Measurements from ENCODE around the gene SPG21. TPM values are rescaled to one million over a fixed set of nuclear protein-coding genes. Genes with fewer than 3 reads are reported as not detected.

SPG21 gene, protein sequence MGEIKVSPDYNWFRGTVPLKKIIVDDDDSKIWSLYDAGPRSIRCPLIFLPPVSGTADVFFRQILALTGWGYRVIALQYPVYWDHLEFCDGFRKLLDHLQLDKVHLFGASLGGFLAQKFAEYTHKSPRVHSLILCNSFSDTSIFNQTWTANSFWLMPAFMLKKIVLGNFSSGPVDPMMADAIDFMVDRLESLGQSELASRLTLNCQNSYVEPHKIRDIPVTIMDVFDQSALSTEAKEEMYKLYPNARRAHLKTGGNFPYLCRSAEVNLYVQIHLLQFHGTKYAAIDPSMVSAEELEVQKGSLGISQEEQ
- total RNA-seq (2021; fragmentation: NEBNext Ultra II Directional; extraction: Animal tissue kit (Norgen Biotek cat#: 25700)), result 10 to 100 TPM; 66.4 to 91.3 (median 78.3) TPM
- long read RNA-seq, transcript SPG21-201 (9 exons, 1,822 nt), result major isoform, 75 of 85 reads
- long read RNA-seq, partial matches to known transcripts, result 2 of 85 reads
- long read RNA-seq, other reads (novel, unspliced or antisense), result 7 of 85 reads

DNA sequence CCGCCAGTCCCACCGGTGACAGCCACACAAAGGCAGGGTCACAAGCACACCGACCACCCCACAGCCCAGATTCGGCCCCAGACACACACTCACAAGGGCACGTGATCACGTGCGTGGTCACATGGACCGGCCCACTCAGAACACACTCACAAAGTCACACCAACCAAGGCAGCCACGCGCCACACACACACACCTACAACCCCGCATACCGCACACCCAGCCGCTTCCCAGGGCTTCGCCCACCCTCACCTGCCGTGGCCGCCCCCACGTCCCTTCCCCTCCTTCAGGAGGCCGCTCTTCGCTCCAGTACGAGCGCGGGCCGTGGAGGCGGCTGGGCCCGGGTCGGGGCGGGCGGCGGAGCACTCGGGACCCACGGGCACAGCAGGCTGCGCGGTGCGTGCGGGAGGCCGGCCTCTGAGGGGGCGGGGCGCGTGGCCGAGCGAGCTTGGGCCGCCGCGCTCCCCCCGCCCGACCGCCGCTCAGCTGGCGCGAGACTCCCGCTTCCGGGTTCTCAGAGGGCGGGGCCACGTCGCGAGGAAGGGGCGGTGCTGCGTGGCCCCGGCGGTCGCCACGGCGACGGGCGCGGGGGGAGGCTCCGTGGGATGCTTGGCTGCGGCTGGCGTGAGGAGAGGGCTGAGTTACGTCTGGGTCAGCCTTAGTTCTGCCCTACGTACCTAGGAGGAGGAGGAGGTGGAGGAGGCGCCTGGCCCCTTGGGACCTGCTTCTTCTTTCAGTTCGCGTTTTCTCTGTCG is at the start of gene SPG21:
TSS of gene SPG21 (minus strand) at position 499 of the 752 bp plus-strand sequence. CDS start 6,345 bp downstream, outside the sequence.
- TF ChIP-seq, protein P1, sequence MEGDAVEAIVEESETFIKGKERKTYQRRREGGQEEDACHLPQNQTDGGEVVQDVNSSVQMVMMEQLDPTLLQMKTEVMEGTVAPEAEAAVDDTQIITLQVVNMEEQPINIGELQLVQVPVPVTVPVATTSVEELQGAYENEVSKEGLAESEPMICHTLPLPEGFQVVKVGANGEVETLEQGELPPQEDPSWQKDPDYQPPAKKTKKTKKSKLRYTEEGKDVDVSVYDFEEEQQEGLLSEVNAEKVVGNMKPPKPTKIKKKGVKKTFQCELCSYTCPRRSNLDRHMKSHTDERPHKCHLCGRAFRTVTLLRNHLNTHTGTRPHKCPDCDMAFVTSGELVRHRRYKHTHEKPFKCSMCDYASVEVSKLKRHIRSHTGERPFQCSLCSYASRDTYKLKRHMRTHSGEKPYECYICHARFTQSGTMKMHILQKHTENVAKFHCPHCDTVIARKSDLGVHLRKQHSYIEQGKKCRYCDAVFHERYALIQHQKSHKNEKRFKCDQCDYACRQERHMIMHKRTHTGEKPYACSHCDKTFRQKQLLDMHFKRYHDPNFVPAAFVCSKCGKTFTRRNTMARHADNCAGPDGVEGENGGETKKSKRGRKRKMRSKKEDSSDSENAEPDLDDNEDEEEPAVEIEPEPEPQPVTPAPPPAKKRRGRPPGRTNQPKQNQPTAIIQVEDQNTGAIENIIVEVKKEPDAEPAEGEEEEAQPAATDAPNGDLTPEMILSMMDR (IDR thresholded peaks at IDR 0.05), result no peak
- peaks cover 8% of the 10 kb centered on the region; the same call in 1 of the 2 replicates for H3K36me3 Mint-ChIP-seq (ENCODE audit: low read depth)
- H3K27ac Mint-ChIP-seq, result peak within 1 kb of the TSS; percentile 98
- peak; percentile 84 for DNase-seq
- H3K27me3 Mint-ChIP-seq (ENCODE audit: insufficient read depth), result peaks cover 1% of the 10 kb centered on the region; the same call in 1 of the 2 replicates
- H3K4me1 Mint-ChIP-seq (ENCODE audit: low read depth), result peaks cover 49% of the 10 kb centered on the region
- no peaks in the 10 kb centered on the region for H3K9me3 Mint-ChIP-seq
- peak within 1 kb of the TSS; percentile 100 for H3K4me3 Mint-ChIP-seq

- TF ChIP-seq, protein P1 (IDR thresholded peaks at IDR 0.05), result no peak
- Mint-ChIP-seq H3K27ac (no peak overlapping the region), H3K4me1 (ENCODE audit: low read depth) (peaks cover 17% of the 10 kb centered on the region), H3K27me3 (ENCODE audit: insufficient read depth) (peaks cover 1% of the 10 kb centered on the region; the same call in 1 of the 2 replicates), H3K9me3 (no peaks in the 10 kb centered on the region), H3K36me3 (ENCODE audit: low read depth) (no peaks in the 10 kb centered on the region), H3K4me3 (no peak overlapping the region)
- no peak for DNase-seq
Measured at GRCh38 chr15:65038836-65039235, 49.1 kb upstream of the SPG21 start.

DNA sequence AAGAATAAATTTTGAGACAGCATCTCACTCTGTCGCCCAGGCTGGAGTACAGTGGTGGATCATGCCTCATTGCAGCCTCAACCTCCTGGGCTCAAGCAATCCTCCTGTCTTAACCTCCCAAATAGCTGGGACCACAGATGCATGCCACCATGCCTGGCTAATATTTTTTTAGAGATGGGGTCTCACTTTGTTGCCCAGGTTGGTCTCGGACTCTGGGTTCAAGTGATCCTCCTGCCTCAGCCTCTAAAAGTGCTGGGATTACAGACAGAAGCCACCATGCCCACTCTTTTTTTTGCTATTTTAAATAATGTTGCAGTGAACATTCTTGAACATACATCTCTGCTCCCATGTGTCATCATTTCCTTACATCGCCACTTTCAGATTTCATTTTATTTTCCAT is 48.7 kb upstream of the SPG21 start:
- peaks cover 1% of the 10 kb centered on the region; the same call in 1 of the 2 replicates for H3K27me3 Mint-ChIP-seq (ENCODE audit: insufficient read depth)
- H3K27ac Mint-ChIP-seq, result no peak overlapping the region
- H3K9me3 Mint-ChIP-seq, result no peaks in the 10 kb centered on the region
- no peak overlapping the region for H3K4me3 Mint-ChIP-seq
- TF ChIP-seq, protein P1 (IDR thresholded peaks at IDR 0.05), result no peak
- no peak for DNase-seq
- H3K36me3 Mint-ChIP-seq (ENCODE audit: low read depth), result no peaks in the 10 kb centered on the region
- peaks cover 13% of the 10 kb centered on the region for H3K4me1 Mint-ChIP-seq (ENCODE audit: low read depth)

DNA sequence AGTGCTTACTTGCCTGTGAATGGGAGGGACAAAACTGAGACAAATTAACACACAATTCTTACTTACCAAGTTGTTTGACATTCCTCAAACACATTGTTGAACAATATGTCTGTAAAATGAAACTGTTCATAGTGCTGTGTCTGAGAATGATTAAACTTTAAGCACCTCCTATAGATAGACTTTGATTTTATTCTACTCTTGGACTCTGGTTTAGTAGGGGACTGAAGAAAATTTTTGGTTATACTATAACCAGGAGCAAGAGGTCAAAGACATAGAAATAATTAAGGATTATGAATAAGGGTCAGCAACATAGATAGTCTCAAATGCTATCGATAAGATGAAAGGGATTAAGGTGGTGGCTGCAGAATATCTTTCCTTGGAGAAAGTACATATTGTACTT is 47.6 kb upstream of the SPG21 start:
- TF ChIP-seq, protein P1 (IDR thresholded peaks at IDR 0.05), result no peak
- peaks cover 13% of the 10 kb centered on the region for H3K4me1 Mint-ChIP-seq (ENCODE audit: low read depth)
- H3K36me3 Mint-ChIP-seq (ENCODE audit: low read depth), result no peaks in the 10 kb centered on the region

DNA sequence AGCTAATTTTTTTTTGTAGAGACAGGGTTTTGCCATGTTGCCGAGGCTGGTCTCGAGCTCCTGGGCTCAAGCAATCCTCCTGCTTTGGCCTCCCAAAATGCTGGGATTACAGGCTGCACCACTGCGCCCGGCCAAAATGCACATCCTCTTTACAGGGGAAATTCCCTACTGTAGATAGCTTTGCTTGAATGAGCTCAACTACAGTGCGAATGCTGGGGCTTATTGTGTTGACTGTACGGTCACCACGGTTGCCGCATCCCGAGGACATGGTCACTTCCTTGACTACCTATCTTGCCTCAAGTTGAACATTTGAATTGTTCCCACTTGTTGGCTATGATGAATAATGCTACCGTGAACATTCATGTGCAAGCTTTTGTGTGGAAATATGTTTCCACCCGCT is 45.0 kb upstream of the SPG21 start:
- peaks cover 16% of the 10 kb centered on the region; the same call in 1 of the 2 replicates for H3K4me1 Mint-ChIP-seq (ENCODE audit: low read depth)
- no peaks in the 10 kb centered on the region for H3K36me3 Mint-ChIP-seq (ENCODE audit: low read depth)
- no peak for DNase-seq
- no peak overlapping the region for H3K4me3 Mint-ChIP-seq
- H3K9me3 Mint-ChIP-seq, result no peaks in the 10 kb centered on the region
- H3K27ac Mint-ChIP-seq, result no peak overlapping the region
- H3K27me3 Mint-ChIP-seq (ENCODE audit: insufficient read depth), result peaks cover 4% of the 10 kb centered on the region
- TF ChIP-seq, protein P1 (IDR thresholded peaks at IDR 0.05), result no peak

More for the DNA sequence above, 47.6 kb upstream of the SPG21 start:
- no peaks in the 10 kb centered on the region for H3K9me3 Mint-ChIP-seq
- H3K27me3 Mint-ChIP-seq (ENCODE audit: insufficient read depth), result peaks cover 4% of the 10 kb centered on the region
- no peak overlapping the region for H3K4me3 Mint-ChIP-seq
- DNase-seq, result no peak
- H3K27ac Mint-ChIP-seq, result no peak overlapping the region

All from HFFc6 (cell line).